Measurements from ENCODE around the gene ATP6V1F.

Gene ATP6V1F

DNA sequence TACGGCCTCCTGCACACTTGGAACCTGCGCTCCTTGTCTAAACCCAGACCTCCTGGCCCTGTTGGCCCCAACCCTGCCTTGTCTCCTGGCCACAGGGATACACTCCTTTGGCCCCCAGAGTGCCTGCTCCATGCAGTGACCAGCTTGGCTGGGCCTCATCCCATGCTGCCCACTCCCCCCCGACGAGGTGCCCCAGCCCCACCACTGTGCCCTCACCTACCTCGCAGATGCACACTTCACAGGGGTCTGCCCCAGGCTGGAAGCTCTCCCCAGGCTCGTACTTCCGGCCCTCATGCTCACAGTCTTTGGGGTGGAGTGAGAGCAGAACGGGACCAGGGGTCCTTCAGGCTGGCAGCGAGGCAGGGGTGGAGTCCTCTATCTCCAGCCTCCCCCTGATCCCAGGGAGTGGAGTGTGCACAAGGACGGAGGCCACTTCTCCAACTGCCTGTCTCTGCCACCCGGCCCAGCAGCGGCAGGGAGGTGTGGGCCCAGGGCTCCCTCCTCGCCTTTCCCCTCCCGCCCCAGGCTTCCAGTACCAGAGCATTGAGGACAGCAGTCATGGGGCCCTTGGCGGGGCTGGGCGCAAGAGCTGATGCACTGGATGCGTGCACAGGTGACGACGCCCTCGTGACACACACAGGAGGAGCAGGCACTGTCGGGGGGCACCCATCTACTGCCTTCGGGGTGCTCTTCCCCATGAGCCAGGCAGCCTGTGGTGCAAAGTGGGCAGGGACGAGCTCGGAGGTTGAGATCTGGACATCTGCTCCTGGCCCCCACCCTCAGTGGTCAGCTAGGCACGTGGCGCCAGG lies 22.1 kb downstream of the ATP6V1F start:
- no peak for DNase-seq

DNA sequence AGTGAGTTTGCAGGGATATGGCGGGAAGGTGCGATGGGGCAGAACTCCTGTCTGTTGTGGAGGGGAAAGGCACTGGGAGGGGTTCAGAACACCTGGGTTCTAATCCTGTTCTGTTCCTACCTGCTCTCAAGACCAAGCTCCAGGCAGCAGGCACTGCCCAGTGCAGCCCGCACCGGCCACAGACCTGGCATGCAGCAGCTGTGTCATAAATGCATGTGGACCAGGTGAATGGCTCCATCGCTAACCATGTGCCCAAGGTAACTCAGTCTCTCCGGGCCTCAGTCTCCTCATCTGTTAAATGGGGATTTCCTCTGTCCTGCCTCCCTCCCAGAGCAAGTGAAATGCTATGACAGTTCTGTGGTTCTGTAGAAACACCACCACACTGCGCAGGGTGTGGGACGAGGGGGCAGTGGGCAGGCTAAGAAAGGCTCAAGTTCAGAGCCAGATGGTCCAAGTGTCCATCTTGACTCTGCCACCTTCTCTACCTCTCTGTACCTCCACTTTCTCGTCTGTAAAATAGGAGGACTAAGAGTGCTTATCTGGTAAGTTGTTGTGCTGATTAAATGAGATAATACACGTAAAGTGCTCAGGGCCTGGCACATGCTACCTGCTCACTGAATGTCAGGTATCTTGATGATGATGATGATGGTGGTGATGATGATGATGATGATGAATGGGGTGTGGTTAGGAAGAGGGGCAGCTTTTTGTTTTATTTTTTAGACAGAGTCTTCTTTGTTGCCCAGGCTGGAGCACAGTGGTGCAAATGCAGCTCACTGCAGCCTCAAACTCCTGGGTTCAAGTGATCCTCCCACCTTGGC lies 22.9 kb downstream of the ATP6V1F start:
- DNase-seq, result no peak

DNA sequence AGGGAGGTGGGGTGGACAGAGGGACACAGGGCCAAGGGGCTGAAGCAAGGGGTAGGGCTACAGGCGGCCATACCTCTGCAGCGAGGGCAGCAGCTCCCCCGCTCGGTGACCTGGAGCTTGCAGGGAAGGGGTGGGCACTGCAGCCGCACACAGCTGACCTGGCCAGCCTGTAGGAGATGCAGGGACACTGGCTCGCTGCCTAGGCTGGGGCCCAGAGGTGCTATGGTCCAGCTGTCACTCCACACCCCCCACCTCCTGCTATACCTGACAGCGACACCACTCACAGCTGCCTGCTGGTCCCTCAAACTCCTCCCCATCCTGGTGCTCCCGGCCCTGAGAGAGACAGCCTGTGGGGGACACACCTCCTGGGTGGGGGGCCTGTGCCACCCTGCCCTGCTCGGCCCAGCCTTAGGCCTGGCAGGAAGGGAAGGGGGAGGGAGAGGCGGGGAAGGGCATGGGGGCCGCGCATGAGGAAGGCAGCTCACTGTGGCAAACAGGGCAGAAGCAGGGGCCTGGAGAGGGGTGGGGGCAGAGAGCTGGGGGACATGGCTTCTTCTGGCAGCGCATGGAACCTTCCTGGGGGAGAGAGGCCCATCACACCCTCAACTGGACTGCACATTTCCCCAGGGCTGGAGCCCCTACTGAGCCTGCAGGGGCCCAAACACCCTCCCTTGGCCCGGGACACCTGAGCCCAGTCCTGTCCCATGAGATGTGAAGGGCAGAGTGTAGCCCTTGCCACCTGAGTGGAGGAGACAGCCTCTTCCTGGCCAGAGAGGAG lies 23.9 kb downstream of the ATP6V1F start:
- DNase-seq, result no peak

DNA sequence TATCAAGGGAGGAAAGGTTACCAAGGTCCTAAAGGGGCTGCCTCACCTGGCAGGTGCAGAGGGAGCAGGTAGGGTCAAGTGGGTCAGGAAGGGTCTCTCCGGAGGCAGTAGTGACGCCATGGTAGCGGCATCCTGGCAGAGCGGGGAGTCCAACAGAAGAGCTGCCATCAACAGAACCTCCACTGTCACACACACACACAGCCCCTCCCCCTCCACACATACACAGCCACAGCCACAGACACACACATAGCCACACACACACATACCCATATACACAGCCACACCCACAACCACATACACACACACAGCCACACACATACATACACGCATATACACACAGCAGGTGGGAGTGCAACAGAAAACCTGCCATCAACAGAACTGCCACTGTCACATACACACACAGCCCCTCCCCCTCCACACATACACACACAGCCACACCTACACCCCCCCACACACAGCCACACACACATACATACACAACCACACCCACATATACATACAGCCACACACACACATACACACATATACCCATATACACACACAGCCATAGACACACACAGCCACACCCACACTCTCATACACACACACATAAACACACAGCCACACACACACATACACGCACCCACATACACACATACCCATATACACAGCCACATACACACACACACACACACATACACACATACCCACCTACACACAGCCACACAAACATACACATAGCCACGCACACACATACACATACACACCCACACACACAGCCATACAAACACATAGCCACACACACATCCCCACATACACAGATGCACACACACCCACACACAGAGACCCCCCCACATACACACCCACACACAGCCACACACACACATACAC lies 24.7 kb downstream of the ATP6V1F start:
- no peak for DNase-seq

DNA sequence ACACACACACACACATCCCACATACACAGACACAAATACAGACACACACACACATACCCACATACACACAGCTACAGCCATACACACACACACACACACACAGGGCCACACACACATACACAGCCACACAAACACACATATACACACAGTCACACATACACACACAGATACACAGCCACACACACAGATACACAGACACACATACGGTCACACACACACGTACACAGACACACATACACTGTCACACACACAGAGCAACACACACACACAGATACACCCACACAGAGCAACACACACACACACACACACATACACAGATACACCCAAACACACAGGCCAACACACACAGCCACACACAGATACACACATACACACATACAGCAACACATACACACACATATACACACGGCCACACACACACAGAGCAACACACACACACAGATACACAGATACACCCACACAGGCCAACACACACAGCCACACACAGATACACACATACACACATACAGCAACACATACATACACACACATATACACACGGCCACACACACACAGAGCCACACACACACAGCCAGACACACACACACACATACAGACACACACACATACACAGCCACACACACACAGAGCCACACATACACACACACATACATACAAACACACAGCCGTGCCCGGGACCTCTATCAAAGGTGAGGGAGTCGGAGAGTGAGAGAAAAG lies 25.5 kb downstream of the ATP6V1F start:
- no peak for DNase-seq

DNA sequence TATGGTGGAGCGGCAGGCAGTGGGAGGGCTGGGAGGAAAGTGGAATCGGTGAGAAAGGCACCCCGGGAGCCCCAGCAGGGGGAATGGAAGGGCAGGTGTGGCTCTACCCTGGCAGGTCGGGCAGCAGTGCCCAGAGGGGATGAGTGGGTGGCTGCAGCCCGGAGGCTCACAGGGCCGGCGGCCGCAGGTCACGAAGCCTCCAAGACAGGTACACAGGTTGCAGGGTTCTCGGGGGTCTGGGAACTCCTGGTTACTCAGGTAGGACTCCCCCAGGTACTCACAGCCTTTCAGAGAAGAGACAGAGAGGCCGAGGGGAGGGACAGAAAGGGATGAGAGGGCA lies 26.1 kb downstream of the ATP6V1F start:
- DNase-seq, result no peak

DNA sequence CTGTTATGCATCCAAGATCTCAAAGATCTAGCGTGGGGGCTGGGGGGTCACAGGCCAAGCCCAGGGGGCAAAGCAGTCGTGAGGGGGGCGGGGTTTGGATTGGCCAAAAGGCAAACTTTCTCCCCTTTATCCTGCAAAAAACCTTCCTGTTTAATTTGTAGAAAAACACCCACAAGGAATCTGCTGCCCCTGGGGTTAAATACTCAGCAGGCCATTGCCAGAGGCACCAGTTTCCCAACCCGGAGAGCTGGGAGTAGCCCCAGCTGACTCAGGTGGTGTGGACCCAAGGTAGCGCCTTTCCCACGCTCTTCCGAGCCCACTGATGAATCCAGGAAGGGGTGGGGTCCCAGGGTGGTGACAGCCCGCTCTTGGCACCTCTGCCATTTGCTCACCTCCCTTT lies 26.5 kb downstream of the ATP6V1F start:
- no peak for DNase-seq

DNA sequence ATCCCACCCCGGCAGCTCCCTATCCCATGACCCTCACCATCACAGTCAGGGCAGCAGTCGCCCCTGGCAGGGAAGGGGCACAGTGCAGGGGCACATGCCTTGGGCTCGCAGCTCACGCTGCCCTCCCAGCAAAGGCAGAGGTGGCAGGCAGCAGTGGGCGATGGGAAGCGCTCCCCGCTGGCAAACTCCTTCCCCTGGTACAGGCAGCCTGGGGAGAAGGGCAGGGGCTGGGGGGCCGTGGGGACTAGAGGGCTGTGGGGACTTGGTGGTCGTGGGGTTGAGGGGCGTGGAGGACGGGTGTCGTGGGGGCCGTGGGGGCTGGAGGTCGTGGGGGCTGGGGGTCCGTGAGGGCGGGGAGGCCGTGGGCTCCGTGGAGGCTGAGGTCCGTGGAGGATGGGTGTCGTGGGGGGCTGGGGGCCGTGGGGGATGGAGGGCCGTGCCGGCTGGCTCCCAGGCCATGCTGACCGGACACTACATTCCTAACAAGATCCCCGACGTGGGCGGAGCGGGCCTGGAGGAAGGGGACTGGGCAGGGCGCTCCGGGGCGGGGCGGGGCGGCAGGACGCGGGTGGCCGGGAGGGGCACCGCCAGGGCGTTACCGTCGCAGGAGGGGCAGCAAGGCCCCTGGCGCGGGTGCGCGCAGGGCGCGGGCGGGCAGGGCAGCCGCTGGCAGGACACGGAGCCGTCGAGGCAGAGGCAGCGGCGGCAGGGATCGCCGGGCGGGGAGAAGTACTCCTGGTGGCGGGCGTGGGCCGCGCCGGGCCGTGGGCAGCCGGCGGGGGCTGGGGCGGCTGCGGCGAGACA lies 27.9 kb downstream of the ATP6V1F start:
- no peak for DNase-seq

DNA sequence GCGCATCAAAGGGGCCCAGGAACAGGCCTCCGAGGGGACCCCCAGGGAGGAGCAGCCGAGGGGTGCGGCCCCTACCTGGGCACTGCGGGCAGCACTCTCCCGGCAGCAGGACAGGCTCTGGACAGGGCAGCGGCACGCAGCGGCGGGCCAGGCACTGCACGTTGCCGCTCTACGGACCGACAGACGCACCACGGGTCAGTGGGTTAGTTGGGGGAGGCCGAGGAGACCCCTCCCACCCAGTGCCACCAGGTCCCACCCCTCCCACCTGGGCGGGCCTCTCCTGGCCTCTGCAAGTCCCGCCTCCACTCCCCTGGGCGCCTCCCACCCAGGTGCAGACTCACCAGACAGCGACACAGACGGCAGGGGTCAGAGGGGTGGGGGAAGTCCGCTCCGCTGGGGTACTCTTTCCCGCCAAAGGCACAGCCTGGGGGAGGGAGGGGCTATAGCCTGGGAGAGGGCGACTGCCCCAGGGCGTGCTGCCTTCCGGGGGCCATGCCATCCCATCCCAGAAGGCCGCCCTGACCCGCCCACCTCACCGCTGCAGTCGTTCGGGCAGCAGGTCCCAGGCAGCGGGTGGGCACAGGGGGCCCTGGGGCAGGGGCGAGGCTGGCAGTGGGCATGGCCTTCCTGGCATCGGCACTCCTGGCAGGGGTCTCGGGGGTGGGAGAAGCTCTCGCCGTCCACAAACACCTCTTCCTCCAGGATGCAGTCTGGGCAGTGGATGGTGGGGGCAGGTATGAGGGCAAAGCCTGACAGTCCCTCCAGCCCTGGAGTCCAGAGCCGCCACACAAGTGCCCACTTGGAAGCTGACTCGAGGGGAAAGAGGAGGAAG lies 28.7 kb downstream of the ATP6V1F start:
- DNase-seq, result no peak

DNA sequence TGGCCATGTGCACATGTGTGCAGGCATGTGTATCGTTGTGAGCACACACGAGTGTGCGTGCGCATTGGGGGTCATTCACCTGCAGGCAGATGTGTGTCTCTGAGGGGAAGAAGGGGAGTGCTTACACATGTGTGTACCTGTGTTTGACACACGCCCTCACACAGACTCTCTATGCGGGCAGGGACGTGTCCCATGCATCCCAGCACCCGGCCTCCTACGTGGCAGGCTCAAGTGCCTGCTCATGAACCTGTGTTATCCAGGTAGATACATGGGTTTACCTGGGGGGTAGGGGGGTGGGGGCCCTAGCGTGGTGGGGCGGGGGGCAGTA lies 29.2 kb downstream of the ATP6V1F start:
- no peak for DNase-seq

DNA sequence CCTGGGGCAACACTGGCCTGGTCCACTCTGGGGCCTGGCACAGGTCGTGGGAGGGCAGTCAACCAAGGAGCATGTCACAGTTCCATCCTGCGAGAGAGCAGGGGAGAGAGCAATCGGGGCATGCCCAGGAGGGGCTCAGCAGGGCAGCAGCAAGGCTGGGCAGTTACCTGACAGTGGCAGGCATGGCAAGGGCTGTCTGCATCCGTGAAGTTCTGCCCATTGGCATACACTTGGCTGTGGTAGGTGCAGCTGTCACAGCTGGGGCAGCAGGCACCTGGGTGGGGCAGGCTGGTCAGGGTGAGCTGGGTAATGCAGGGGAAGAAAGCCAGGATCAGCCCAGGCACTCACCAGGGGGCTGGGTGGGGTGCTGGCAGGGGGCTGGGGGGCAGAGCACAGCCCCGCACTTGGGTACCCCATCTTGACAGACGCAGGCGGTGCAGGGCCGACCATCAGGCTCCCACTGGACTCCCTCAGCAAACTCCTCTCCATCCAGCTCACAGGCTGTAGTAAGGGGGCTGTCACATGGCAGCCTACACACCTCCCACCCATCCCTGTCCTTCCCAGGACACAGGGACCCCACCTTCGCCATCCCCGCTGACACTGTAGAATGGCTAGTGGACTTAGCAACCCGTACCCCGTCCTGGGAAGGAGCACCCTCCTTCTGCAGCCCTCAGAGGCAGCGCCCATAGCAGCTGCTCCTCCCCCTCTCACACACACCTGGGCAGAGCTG lies 30.0 kb downstream of the ATP6V1F start:
- DNase-seq, result no peak

DNA sequence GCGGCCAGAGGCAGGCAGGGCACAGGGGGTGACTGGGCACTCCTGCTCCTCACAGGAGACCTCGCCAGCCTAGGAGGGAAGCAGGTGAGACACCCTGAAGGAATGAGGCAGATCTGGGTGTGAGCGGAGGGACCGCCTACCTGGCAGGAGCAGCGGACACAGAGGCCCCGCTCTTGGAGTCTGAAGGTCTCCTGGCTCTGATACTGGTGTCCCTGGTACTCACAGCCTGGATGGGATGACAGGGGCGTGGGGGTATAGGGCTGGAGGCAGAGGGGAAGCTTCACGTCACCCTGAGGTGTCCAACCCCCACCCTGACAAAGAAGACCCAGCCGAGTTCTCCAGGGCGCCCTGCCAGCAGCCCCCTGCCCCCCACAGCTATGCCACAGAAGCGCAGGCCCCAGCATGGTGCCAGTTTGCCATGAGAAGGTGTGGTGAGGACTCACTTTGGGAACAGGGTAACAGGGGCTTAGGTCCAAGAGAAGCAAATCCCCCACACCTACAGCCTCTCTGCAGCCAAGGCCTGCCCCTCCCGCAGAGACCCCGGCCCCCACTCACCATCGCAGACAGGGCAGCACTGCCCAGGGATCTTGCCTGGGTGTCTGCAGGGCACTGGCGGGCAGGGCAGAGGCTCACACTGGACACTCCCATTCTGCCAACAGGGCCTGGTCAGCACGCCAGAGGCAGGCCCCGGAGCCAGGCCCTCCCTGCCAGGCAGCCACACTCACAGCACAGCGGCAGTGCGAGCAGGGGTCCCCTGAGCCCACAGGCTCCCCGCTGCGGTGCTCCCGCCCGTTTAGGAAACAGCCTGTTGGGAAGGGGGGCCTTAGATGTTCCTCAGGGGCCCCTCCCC lies 30.8 kb downstream of the ATP6V1F start:
- DNase-seq, result no peak

DNA sequence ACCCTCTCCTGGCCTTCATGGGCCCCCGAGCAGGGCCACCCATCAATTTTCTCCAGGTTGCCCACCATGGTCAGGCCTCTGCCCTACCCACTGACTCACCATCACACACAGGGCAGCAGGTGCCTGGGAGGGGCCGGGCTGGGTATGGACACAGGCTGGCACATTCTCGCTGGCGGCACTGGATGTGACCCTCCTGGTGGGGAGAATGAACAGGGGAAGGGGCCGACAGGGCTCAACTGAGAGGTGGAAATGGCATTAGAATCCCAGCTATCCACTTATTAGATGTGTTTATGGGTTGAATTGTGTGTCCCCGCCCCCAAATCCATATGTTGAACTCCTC lies 31.4 kb downstream of the ATP6V1F start:
- DNase-seq, result no peak

DNA sequence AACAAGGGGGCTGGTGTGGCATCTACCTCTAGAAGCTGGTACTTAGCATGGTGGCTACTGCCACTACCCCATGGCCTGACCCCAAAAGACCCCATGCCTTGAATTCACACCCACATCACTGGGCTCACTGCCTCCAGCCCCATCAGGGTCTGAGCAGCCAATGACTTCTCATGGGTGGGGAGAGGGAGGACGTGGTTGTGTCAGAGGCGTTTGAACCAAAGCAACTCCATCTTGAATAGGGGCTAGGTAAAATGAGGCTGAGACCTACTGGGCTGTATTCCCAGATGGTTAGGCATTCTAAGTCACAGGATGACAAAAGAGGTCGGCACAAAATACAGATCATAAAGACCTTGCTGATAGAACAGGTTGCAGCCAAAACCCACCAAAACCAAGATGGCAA lies 32.7 kb downstream of the ATP6V1F start:
- no peak for DNase-seq

DNA sequence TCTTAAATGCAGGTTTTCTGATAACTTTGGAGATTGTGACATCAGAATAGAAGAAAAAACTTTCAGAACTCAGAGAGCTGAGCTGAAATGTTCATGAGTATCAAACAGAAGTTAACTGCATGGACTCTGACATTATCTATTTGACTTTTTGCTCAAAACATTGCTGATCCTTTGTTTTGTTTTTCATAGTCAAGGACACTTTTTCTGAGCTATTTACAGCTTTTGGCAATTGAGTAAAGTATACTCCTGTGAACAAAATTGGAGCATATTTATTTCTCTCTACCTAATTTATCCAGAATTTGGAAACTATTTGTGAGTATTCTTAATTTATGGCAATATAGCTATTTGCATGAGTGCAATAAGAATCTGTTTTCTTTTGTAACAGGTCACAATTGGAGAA lies 36.7 kb downstream of the ATP6V1F start:
- no peak for DNase-seq

DNA sequence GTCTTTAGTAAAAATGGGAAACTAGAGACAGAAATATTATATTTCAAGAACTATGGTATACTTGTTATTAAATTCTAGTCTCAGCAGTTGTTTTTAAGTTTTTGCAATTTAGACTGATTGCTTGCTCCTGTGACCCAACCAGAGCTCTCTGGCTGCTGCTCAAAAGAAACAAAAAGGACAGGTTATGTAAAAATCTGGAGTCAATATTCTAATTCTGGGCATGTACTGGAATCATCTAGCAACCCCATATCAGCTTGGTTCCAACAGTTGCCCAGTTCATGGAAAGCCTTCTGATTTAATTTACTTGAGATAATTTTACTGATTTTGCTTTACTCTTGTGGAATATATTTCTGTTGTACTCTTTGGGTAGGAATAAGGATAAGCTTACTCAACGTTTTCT lies 37.6 kb downstream of the ATP6V1F start:
- DNase-seq, result no peak

DNA sequence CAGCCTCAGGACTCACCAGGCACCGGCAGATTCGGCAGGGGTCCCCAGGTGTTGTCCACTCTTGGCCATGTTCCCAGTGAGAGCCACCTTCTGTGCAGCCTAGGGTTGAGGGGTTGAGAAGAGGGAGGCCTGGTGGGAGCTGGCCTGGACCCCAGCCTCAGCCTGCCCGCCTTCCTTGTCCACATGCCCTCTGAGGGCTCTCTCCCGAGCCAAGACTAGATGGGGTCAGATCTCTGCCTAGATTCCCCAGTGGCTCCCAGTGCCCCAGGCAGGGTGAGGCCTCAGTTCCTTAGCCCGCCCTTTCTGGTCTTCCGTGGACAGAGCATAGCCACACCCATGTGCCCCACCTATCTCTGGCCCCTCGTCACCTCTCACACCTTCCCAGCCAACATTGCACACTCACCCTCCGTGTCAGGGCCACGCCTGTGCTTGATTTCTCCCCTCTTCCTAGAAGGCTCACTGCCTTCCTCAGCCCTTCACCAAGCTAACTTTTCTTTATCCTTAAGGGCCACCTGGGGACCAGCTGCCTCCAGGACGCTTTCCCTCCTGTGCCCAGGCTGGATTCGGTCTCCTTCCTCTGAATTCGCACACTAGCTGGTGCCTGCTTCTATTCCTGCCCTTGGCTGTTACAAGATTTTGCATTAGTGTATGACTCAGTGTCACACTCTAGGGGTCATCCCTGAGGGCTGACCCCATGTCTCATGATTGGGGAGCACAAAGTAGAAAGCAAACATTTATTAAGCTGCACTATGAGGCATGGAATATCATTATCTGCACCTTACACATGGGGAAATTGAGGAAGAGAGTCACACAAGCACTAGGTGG lies 40.3 kb downstream of the ATP6V1F start:
- DNase-seq, result no peak

All from activated CD4-positive, alpha-beta T cell treated with anti-CD3 and anti-CD28 coated beads, Interleukin-2, amount 50 U/mL, for 48 hours (primary cell).